GM19238 (cell line): ENCODE data around the gene CENATAC.
"Not testable (repeated sequence)": the region's sequence is repeated elsewhere in the genome, so short reads cannot be mapped to it uniquely, and the experiment has no call there.

Experiments used
- DNase-seq: peaks from one replicate; pipeline ENCODE4 v3.0.0; 2011; ENCODE audit warnings: low spot score; ENCODE audit not compliant: insufficient read length

CENATAC gene

GRCh38 chr11:118996926-118997626 lies 862 bp upstream of the CENATAC start:
- peak; percentile 63 for DNase-seq

GRCh38 chr11:118998388-118998717 lies 415 bp downstream of the CENATAC start:
- no peak for DNase-seq

GRCh38 chr11:118998822-118999221 lies 884 bp downstream of the CENATAC start:
- DNase-seq: no peak

- no peak for DNase-seq
Observed at GRCh38 chr11:119000906-119001305, 3.0 kb downstream of the CENATAC start.

- DNase-seq: no peak
Observed at GRCh38 chr11:119006656-119007055, 8.7 kb downstream of the CENATAC start.

- no peak for DNase-seq
Observed at GRCh38 chr11:119011476-119012053, 13.6 kb downstream of the CENATAC start.

- DNase-seq: no peak
Observed at GRCh38 chr11:119012629-119013170, 14.8 kb downstream of the CENATAC start.

GRCh38 chr11:119014209-119014924 lies 16.4 kb downstream of the CENATAC start:
- no peak for DNase-seq

- no peak for DNase-seq
Observed at GRCh38 chr11:119015054-119015611, 17.2 kb downstream of the CENATAC start.

- DNase-seq: no peak
Observed at GRCh38 chr11:119016216-119017009, 18.5 kb downstream of the CENATAC start.

- not testable (repeated sequence) for DNase-seq
Observed at GRCh38 chr11:119017377-119017776, 19.4 kb downstream of the CENATAC start.

- DNase-seq: peak; percentile 92
Observed at GRCh38 chr11:119018074-119018938, 20.4 kb downstream of the CENATAC start, which contains the start of the genes RPS25 and TRAPPC4. Gene RPS25 (minus strand): TSS chr11:119018343. CDS start chr11:119018284, 59 bp downstream. Gene TRAPPC4 (plus strand): TSS chr11:119018766. CDS start chr11:119018796, 30 bp downstream.

GRCh38 chr11:119019996-119020395 lies 22.1 kb downstream of the CENATAC start:
- no peak for DNase-seq

GRCh38 chr11:119021631-119022030 lies 23.7 kb downstream of the CENATAC start:
- no peak for DNase-seq

GRCh38 chr11:119023741-119024140 lies 25.8 kb downstream of the CENATAC start:
- DNase-seq: no peak

- DNase-seq: no peak
Observed at GRCh38 chr11:119024430-119025098, 26.6 kb downstream of the CENATAC start.

- DNase-seq: no peak
Observed at GRCh38 chr11:119025099-119025473, 27.1 kb downstream of the CENATAC start.

GRCh38 chr11:119025541-119025940 lies 27.6 kb downstream of the CENATAC start:
- no peak for DNase-seq

- DNase-seq: no peak
Observed at GRCh38 chr11:119025978-119026766, 28.2 kb downstream of the CENATAC start.
